Endodermal cell (in vitro differentiated cells): Measurements from ENCODE around the gene THSD4. TPM values are rescaled to one million over a fixed set of nuclear protein-coding genes. Genes with fewer than 3 reads are reported as not detected.

Experiments
- DNase-seq: peaks from one replicate; pipeline ENCODE4 v3.0.0-alpha.2; 2017
- H3K27ac ChIP-seq: 2 replicates; pipeline ENCODE4 v1.5.1; 2013; ENCODE audit warnings: mild to moderate bottlenecking, low read depth, low read length, moderate library complexity
- H3K27me3 ChIP-seq: 2 replicates; pipeline ENCODE4 v1.6.1; 2013; ENCODE audit warnings: mild to moderate bottlenecking, low read length, moderate library complexity; ENCODE audit not compliant: insufficient read depth, control insufficient read depth, poor library complexity, severe bottlenecking
- H3K36me3 ChIP-seq: 2 replicates; pipeline ENCODE4 v1.7.0; 2013; ENCODE audit warnings: mild to moderate bottlenecking, low read length, moderate library complexity; ENCODE audit not compliant: control insufficient read depth, insufficient read depth
- H3K4me1 ChIP-seq: one replicate; pipeline ENCODE4 v1.7.0; 2013; ENCODE audit warnings: low read length; ENCODE audit not compliant: control insufficient read depth, insufficient read depth
- H3K4me3 ChIP-seq: 2 replicates; pipeline ENCODE4 v1.5.1; 2013; ENCODE audit warnings: mild to moderate bottlenecking, low read length, moderate library complexity
- H3K9ac ChIP-seq: 2 replicates; pipeline ENCODE4 v1.6.1; 2013; ENCODE audit warnings: mild to moderate bottlenecking, low read length, moderate library complexity; ENCODE audit not compliant: poor library complexity, severe bottlenecking; ENCODE audit errors: extremely low read depth
- H3K9me3 ChIP-seq: 2 replicates; pipeline ENCODE4 v1.6.1; 2013; ENCODE audit warnings: mild to moderate bottlenecking, low read length, moderate library complexity; ENCODE audit not compliant: control insufficient read depth
- H3K27ac Mint-ChIP-seq: 2 replicates; pipeline ENCODE4 v1.8.0; 2020; ENCODE audit warnings: mixed read lengths
- H3K27me3 Mint-ChIP-seq: 2 replicates; pipeline ENCODE4 v1.8.0; 2021; ENCODE audit warnings: mild to moderate bottlenecking, mixed read lengths; ENCODE audit not compliant: insufficient read depth
- H3K36me3 Mint-ChIP-seq: 2 replicates; pipeline ENCODE4 v1.8.0; 2020; ENCODE audit warnings: low read depth, mixed read lengths
- H3K4me1 Mint-ChIP-seq: 2 replicates; pipeline ENCODE4 v1.8.0; 2020; ENCODE audit warnings: mixed read lengths
- H3K4me3 Mint-ChIP-seq: 2 replicates; pipeline ENCODE4 v1.8.0; 2020; ENCODE audit warnings: mild to moderate bottlenecking, moderate library complexity, mixed read lengths
- H3K9me3 Mint-ChIP-seq: 2 replicates; pipeline ENCODE4 v1.8.0; 2020; ENCODE audit warnings: mild to moderate bottlenecking, mixed read lengths
- WGBS, 2 experiments: methylation state at CpG; one replicate each; pipeline versions ENCODE4 v1.1.5 to v1.1.7; 2013; ENCODE audit warnings: missing lambda C conversion rate in 2 of 2, mixed read lengths in 1 of 2; ENCODE audit not compliant: insufficient coverage in 1 of 2, insufficient read length in 1 of 2; 5-methylcytosine and 5-hydroxymethylcytosine counted together
- total RNA-seq, 2 donors: library from RNA; stranded (reverse); fragmentation: NEBNext Ultra II Directional in 1 of 2; extraction: Animal tissue kit (Norgen Biotek cat#: 25700) in 1 of 2; gene quantifications; 2 replicates in 1 of 2; 3 replicates in 1 of 2; pipeline ENCODE4 v1.2.1, GENCODE V29; 2021
- TF ChIP-seq, protein P1 (sequence below): fragments of 200-600 bp; sonication (generic); conservative IDR thresholded peaks from 2 replicates; pipeline ENCODE4 v1.5.0; 2021; ENCODE audit warnings: antibody characterized with exemption, mild to moderate bottlenecking

THSD4 gene
- total RNA-seq, 2 donors from 2014 or later = 4.6 to 5.4 TPM

DNA sequence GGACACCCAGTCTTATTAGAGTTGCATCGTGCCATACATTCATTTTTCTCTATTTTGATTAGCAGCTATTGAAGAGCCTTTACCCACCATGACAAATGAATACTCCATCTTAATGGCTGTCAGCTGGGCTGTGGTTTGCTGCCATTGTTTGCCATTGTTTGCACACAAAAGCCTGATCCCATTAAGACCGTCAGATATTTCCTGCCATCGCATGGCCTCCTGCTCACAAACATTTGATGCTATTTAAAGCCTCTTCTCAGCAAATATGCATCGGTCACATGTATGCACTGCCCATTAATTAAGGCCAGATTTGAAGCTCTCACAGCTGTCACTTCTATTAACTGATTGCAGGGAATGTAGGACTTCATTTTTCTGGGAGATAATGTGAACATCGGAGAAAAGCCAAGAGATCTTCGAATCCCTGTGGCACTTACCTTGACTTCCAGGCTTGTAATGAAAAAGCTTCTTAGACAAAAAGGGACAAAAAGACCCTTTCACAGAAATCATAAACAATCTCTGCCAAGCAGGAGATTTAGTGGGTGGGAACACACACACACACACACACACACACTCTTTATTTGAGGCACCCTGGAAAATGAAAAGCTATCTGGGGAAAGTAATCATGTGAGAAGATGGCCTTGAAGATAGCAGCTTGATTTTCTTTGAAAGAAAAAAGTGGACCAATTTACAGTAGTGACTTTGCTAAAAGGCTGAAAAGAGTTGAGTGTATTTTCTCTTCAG lies 519.7 kb downstream of the THSD4 start:
- H3K36me3 ChIP-seq = no peaks in the 10 kb centered on the region
- Mint-ChIP-seq H3K27ac (peak overlapping the region; percentile 78), H3K27me3 (peaks cover 2% of the 10 kb centered on the region), H3K36me3 (no peaks in the 10 kb centered on the region), H3K4me3 (peak overlapping the region; percentile 8), H3K9me3 (no peaks in the 10 kb centered on the region), H3K4me1 (peaks cover 30% of the 10 kb centered on the region)
- H3K27me3 ChIP-seq = no peaks in the 10 kb centered on the region
- peaks cover 4% of the 10 kb centered on the region for H3K4me1 ChIP-seq
- DNase-seq = peak; percentile 64
- peak overlapping the region; percentile 4 for H3K4me3 ChIP-seq
- TF ChIP-seq, protein P1, sequence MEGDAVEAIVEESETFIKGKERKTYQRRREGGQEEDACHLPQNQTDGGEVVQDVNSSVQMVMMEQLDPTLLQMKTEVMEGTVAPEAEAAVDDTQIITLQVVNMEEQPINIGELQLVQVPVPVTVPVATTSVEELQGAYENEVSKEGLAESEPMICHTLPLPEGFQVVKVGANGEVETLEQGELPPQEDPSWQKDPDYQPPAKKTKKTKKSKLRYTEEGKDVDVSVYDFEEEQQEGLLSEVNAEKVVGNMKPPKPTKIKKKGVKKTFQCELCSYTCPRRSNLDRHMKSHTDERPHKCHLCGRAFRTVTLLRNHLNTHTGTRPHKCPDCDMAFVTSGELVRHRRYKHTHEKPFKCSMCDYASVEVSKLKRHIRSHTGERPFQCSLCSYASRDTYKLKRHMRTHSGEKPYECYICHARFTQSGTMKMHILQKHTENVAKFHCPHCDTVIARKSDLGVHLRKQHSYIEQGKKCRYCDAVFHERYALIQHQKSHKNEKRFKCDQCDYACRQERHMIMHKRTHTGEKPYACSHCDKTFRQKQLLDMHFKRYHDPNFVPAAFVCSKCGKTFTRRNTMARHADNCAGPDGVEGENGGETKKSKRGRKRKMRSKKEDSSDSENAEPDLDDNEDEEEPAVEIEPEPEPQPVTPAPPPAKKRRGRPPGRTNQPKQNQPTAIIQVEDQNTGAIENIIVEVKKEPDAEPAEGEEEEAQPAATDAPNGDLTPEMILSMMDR = no peak
- WGBS, 2 experiments = 42 to 48% methylated on average over 5 to 6 of the region's 6 CpGs
- H3K9ac ChIP-seq = no peak overlapping the region
- H3K27ac ChIP-seq = peak overlapping the region; percentile 5
- H3K9me3 ChIP-seq = no peaks in the 10 kb centered on the region

DNA sequence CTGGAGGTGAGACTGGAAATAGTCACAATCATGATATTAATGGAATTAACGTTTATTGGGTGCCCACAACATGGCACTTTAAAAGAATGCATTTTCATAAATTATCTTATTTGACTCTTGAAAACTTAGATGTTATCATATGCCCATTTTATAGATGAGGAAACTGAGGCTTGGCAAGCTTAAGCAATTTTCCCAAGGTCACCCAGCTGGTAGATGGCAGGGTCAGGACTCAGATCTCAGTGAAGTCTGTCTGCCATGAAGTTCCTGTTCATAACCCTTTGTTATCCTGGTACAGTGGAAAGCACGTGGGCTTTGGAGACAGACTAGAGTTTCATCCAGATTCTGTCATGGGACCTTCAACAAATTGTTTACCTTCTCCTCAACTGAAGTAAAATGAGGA lies 520.5 kb downstream of the THSD4 start:
- Mint-ChIP-seq H3K9me3 (no peaks in the 10 kb centered on the region), H3K27ac (peak overlapping the region; percentile 78), H3K4me3 (no peak overlapping the region), H3K27me3 (peaks cover 2% of the 10 kb centered on the region), H3K4me1 (peaks cover 28% of the 10 kb centered on the region), H3K36me3 (no peaks in the 10 kb centered on the region)
- H3K27me3 ChIP-seq = no peaks in the 10 kb centered on the region
- H3K27ac ChIP-seq = no peak overlapping the region
- TF ChIP-seq, protein P1 = no peak
- H3K4me3 ChIP-seq = no peak overlapping the region
- H3K9ac ChIP-seq = no peak overlapping the region
- DNase-seq = no peak
- WGBS, 2 experiments = 90 to 91% methylated on average over 1 to 2 of the region's 2 CpGs
- H3K4me1 ChIP-seq = peaks cover 4% of the 10 kb centered on the region
- no peaks in the 10 kb centered on the region for H3K36me3 ChIP-seq
- H3K9me3 ChIP-seq = no peaks in the 10 kb centered on the region

DNA sequence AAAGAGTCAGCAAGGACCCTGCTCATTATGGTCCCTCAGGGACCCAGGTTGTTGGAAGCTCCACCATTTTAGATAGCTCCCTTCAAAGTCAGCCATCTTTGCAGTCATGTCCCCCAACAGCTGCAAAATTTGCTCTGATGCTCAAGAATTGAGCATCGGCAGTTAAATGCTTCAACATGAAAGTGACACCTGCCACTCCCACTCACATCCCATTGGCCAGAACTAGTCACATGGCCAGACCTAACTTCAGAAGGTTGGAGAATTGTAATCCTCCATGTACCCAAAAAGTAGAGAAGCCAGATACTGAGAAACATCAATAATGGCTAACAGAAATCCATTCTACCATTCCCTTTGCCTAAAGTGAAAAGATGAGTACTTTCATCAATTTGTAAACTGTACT lies 523.6 kb downstream of the THSD4 start:
- Histone ChIP-seq H3K4me1 (peaks cover 4% of the 10 kb centered on the region), H3K27ac (no peak overlapping the region), H3K9ac (no peak overlapping the region), H3K9me3 (no peaks in the 10 kb centered on the region), H3K36me3 (no peaks in the 10 kb centered on the region), H3K27me3 (no peaks in the 10 kb centered on the region), H3K4me3 (no peak overlapping the region)
- TF ChIP-seq, protein P1 = no peak
- Mint-ChIP-seq H3K27ac (no peak overlapping the region), H3K4me1 (peaks cover 20% of the 10 kb centered on the region), H3K9me3 (peaks cover 4% of the 10 kb centered on the region), H3K27me3 (peaks cover 2% of the 10 kb centered on the region), H3K4me3 (no peak overlapping the region), H3K36me3 (no peaks in the 10 kb centered on the region)
- no peak for DNase-seq
- WGBS, 2 experiments = 100% methylated on average over 1 of the region's 1 CpG
